HG03342 (cell line): ENCODE results near the gene KRT10.

Source experiments
- ATAC-seq: cut with Tn5 transposase; IDR thresholded peaks from one replicate; pipeline ENCODE4 v1.9.1; 2021; ENCODE audit warnings: mild to moderate bottlenecking, moderate library complexity; ENCODE audit not compliant: unreplicated experiment

KRT10 gene

GRCh38 chr17:40809721-40810421 lies 12.5 kb downstream of the KRT10 start:
- ATAC-seq: no peak

- no peak for ATAC-seq
Measured at GRCh38 chr17:40806131-40806530, 16.3 kb downstream of the KRT10 start.

DNA sequence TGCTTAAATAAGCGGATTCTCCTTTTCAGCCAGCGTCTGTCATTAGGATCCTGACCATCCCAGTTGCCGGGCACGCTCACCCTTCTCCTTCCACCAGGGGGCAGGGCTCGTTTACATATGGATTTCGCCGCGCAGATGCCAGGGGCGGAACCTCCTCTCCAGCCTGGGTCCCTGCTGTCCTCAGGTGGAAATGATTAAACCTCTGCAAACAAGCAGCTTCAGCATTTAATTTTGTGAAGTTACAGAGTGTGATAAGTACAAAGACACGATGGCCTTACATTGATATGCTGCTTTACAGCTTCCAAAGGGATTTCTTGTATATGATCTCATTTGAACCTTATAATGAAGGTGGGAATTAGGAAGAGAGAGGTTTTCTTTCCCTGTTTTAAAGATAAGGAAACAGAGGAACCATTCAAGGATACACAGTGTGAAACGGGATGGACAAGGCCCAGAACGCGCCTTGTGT lies 18.8 kb downstream of the KRT10 start:
- ATAC-seq: no peak

- no peak for ATAC-seq
Measured at GRCh38 chr17:40801157-40801556, 21.3 kb downstream of the KRT10 start.

GRCh38 chr17:40800381-40800780 lies 22.0 kb downstream of the KRT10 start:
- ATAC-seq: no peak

DNA sequence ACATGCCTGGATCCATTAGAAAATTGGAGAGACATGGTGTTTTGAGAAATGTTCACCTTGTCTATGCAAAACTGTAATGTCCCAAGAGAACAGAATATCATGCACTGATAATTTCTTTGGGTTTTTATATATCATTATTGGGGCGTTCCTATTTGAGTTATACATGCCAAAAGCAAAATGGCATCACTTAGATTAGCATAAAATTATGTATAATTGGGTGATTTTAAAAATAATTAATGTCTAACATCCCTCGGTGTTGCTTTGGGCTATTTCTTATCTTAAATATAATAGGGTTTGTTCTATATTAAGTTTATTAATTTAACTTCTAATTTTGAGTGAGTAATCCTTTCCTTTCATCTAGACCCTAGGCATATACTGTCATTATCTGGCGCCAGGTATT lies 22.6 kb downstream of the KRT10 start, which contains the start of gene KRT28:
Gene KRT28 (minus strand): TSS at position 101 of the 400 bp plus-strand sequence. CDS start 66 bp downstream, at position 35.
- no peak for ATAC-seq

GRCh38 chr17:40796846-40797245 lies 25.6 kb downstream of the KRT10 start:
- ATAC-seq: no peak

- ATAC-seq: no peak
Measured at GRCh38 chr17:40795019-40795667, 27.3 kb downstream of the KRT10 start.

DNA sequence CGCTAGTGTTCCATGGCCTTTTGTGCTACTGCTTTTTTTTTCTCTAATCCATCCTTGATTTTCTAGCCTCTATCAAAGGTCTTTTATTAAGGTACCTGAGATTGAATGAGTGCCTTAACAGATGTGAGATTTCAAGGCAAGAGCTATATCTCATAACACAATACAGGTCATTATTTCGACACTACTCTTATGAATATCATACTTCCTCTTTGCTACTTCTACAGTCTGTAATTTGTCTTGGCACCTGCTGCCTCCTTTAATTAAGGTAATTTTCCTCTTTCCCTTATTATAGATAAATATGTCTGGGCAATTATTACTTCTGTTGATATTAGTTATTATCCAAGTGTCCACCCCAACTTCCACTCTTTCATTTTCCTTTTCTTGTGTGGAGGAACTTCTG lies 27.9 kb downstream of the KRT10 start:
- no peak for ATAC-seq

- ATAC-seq: no peak
Measured at GRCh38 chr17:40793832-40794231, 28.6 kb downstream of the KRT10 start.

DNA sequence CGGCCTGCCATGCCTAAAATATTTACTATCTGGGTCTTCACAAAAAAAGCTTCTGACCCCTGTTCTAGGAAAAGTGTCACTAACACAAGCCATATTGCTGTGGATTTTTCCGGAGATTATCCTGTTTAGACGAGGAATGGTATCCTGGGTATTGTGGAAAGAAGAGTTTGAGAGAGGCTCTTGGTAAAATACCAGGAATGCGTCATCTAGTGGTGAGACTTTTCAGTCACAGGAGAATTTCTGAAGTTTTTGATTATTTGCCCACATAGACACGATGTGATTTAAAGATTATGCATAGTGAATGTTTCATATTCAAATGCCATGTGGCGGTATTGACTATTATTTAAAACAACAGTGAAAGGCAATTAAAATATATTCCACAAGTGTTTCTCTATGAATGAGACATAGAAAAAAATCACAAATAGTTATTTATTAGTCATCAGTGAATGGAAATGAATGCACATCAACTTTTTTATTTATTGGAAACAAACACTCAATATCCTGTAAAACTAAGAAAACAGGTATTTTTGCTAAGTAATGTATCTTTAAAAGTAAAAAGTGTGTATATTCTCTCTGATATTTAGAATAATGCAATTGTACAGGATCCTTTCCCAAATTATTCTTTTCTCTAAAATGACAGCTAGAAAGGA lies 30.5 kb downstream of the KRT10 start:
- no peak for ATAC-seq

DNA sequence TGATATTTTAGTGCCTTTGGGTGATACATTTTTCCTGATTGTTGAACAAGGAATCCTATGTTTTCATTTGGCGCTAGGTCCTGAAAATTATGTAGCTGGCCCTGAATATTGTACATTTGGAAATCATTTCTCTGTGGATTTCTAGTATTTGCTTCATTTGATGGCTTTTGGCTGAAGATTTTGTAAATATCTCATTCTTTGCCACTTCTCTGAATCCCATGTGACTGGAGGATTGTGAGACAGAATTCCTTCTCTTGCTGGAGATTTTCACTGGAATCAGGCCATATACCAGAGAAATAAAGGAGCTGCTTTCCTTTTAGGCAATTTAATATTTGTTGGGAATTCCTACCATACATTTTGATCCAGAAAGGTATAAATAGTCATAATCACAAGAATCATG lies 31.3 kb downstream of the KRT10 start:
- no peak for ATAC-seq

DNA sequence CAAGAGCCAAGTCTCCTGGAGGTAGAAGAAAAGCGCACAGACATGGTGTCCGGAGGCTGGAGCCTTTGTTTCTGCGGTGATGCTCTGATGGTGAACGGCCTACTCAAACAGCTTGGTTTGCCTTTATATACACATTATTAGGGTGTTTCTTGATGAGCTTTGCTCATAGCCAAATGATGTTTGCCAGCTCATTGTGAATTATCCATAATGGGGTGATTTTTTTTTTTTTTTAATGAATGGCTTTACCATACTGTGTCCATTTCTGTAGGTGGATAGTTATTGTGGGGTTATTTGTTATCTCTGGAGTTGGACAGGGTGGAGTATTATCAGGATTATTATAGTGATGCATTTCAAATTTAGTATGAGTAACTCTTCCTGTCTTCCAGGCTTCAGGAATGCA lies 40.0 kb downstream of the KRT10 start, which contains the start of gene KRT27:
Gene KRT27 (minus strand): TSS at position 101 of the 400 bp plus-strand sequence. CDS start 57 bp downstream, at position 44.
- ATAC-seq: no peak

- no peak for ATAC-seq
Measured at GRCh38 chr17:40779181-40779909, 43.1 kb downstream of the KRT10 start.

DNA sequence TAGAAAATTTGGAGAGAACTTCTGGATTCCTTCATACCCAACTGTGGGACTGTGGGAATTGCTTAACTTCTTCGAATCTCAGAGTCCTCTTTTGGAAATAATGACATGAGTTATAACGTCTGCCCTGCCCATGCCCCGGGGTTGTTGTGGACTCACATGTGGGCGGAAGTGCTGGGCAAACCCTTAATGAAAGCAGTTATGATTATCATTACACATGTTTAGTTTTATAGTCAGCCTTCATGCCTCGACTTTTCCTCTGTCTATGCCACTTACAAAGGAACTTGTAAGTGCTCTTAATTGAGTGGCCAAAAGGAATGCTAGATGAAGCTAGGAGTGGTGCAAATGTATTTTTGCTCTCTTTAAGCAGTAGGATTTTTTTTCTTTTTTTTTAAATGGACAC lies 44.0 kb downstream of the KRT10 start:
- ATAC-seq: no peak

DNA sequence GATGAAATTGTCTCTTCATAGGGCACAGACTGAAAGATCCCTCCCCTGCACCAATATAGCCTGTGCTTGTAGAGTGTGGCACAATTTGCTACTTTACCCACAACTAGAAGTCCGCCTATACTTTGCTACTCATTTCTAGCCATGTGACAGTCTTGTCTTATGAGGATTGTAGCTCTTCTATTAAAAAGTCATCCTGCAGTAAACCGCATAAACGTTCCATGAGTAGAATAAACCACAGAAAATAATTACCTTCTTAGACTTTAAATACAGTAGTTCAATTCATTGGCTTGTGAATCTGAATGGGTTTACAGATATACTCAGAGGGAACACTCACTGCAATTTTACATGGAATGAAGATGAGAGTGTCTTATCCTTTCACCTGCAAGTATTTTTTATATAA lies 44.4 kb downstream of the KRT10 start:
- no peak for ATAC-seq

DNA sequence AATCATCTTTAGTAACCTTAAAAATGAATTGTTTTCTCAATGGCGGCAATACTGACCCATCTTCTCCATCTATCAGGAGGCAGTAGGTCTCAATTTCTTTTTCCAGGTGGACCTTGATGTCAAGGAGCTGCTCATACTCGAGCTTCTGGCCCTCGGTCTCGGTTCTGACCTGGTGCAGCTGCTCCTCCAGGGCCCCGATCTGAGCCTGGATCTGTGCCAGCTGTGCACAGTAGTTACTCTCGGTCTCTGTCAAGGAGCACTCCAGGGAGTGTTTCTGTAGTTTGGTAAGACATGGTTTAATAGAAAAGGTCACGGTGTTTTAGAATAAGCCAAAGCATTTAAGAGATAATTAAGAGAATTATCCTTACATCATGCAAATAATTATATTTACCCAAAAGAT lies 45.0 kb downstream of the KRT10 start:
- no peak for ATAC-seq

DNA sequence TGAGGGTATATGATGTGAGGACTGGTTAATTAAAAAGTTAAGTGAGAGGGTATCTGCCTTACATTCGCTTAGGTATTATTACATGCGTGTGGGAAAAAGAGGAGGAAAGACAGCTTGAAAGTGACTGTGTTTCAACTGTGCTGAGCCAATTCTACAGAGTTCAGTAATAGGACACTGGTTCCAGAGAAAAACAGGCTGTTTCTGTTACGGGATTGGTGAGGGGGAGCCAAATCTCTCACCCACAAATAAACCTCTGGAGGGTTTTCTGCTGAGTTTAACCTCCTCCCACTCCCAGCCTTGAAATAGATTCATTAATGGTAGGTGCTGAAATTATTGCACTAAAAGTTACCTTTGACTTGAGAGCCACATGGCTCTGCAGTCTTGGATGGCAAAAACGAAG lies 46.5 kb downstream of the KRT10 start:
- ATAC-seq: no peak

GRCh38 chr17:40772101-40772500 lies 50.3 kb downstream of the KRT10 start, which contains the start of gene KRT26:
TSS of gene KRT26 (minus strand) at chr17:40772201. CDS start at chr17:40772113, 88 bp downstream.
- ATAC-seq: no peak
